Breast epithelium (tissue), 4 donors: Measurements from ENCODE around the gene DOCK9. TPM values are rescaled to one million over a fixed set of nuclear protein-coding genes. Genes with fewer than 3 reads are reported as not detected.

Experiments
- DNase-seq, 2 donors: peaks; one replicate each; pipeline ENCODE4 v3.0.0-alpha.2; 2019; ENCODE audit warnings: low spot score in 2 of 2
- H3K27ac ChIP-seq, 2 donors: fragments of 200-600 bp; sonication (generic) in 1 of 2; one replicate each; pipeline ENCODE4 v1.5.1; 2016 to 2019; ENCODE audit warnings: mild to moderate bottlenecking in 1 of 2
- H3K27me3 ChIP-seq, 2 donors: fragments of 200-600 bp; sonication (generic) in 1 of 2; one replicate each; pipeline versions ENCODE4 v1.5.1 to v1.6.0; 2017 to 2019; ENCODE audit warnings: control low read depth in 1 of 2, mild to moderate bottlenecking in 1 of 2
- H3K36me3 ChIP-seq: fragments of 200-600 bp; one replicate; pipeline ENCODE4 v1.5.1; 2019
- H3K4me1 ChIP-seq, 2 donors: fragments of 200-600 bp; sonication (generic); one replicate each; pipeline ENCODE4 v1.5.1; 2016 to 2019; ENCODE audit warnings: control low read depth in 1 of 2
- H3K4me3 ChIP-seq, 3 donors: fragments of 200-600 bp; sonication (generic); 1 replicate in 2 of 3; 2 replicates in 1 of 3; pipeline ENCODE4 v1.5.1; 2016 to 2019; ENCODE audit warnings: mild to moderate bottlenecking in 3 of 3, moderate library complexity in 2 of 3
- H3K9me3 ChIP-seq, 2 donors: fragments of 200-600 bp; sonication (generic) in 1 of 2; one replicate each; pipeline ENCODE4 v1.5.1; 2016 to 2019; ENCODE audit warnings: control low read depth in 1 of 2
- POLR2A ChIP-seq: fragments of 450-650 bp; IDR thresholded peaks from one replicate; pipeline ENCODE4 v1.6.1; 2016; ENCODE audit warnings: antibody characterized with exemption, mild to moderate bottlenecking, moderate library complexity
- POLR2AphosphoS5 ChIP-seq, 3 donors: sonication (generic); formaldehyde crosslinking; IDR thresholded peaks; one replicate each; pipeline ENCODE4 v1.6.1; 2017; ENCODE audit warnings: antibody characterized with exemption in 3 of 3
- intact Hi-C: fragments of 100-400 bp; cut with DNase I; formaldehyde crosslinking; loops from one replicate; pipeline ENCODE4 v1.15.1; 2023; ENCODE audit warnings: low total_unique reads
- total RNA-seq, 3 donors: library from RNA; depleted of rRNA; stranded (reverse); fragments of >200 nt; gene quantifications; one replicate each; pipeline ENCODE4 v1.1.0, GENCODE V29; 2016
- TF ChIP-seq, protein P1 (sequence below), 3 donors: fragments of 450-650 bp; IDR thresholded peaks; one replicate each; pipeline ENCODE4 v1.5.1; 2016 to 2017; ENCODE audit warnings: antibody characterized with exemption in 3 of 3, mild to moderate bottlenecking in 3 of 3, moderate library complexity in 3 of 3

Gene DOCK9
- total RNA-seq, 3 donors from 2014 or later, result 85.5 to 155 (median 92.2) TPM

DNA sequence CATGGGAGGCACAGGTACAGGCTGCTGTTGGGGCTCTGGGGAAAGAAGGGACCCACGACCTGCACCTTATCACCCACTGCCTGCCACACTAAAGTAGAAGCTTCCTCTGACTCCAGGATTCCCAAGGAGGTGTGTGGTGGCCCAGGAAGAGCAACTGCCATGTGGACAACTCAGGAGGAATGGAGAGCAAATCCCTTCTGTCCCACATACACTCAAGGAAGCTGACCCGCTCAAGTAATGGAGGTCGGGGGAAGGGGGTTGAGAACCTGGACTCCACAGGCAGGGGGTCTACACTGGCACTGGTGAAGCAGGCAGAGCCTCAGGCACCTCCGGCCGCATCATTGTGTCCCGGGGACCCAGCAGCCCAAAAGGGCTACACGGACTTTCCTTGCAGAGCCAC lies 196.0 kb downstream of the DOCK9 start:
- no peaks in the 10 kb centered on the region for H3K4me1 ChIP-seq
- H3K9me3 ChIP-seq, result no peaks in the 10 kb centered on the region
- no peak for DNase-seq
- no peaks in the 10 kb centered on the region for H3K27me3 ChIP-seq
- intact Hi-C loops, result no loop called here
- H3K36me3 ChIP-seq, result no peaks in the 10 kb centered on the region
- H3K27ac ChIP-seq, result no peak overlapping the region
- H3K4me3 ChIP-seq, result no peak overlapping the region
- TF ChIP-seq, protein P1, sequence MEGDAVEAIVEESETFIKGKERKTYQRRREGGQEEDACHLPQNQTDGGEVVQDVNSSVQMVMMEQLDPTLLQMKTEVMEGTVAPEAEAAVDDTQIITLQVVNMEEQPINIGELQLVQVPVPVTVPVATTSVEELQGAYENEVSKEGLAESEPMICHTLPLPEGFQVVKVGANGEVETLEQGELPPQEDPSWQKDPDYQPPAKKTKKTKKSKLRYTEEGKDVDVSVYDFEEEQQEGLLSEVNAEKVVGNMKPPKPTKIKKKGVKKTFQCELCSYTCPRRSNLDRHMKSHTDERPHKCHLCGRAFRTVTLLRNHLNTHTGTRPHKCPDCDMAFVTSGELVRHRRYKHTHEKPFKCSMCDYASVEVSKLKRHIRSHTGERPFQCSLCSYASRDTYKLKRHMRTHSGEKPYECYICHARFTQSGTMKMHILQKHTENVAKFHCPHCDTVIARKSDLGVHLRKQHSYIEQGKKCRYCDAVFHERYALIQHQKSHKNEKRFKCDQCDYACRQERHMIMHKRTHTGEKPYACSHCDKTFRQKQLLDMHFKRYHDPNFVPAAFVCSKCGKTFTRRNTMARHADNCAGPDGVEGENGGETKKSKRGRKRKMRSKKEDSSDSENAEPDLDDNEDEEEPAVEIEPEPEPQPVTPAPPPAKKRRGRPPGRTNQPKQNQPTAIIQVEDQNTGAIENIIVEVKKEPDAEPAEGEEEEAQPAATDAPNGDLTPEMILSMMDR (IDR thresholded peaks at IDR 0.05), result no peak
- TF ChIP-seq POLR2A (no peak), POLR2AphosphoS5 (IDR thresholded peaks at IDR 0.05) (no peak)

GRCh38 chr13:98781470-98781869 lies 196.4 kb downstream of the DOCK9 start:
- DNase-seq, result no peak
- Histone ChIP-seq H3K36me3 (no peaks in the 10 kb centered on the region), H3K27me3 (no peaks in the 10 kb centered on the region), H3K9me3 (no peaks in the 10 kb centered on the region), H3K4me3 (no peak overlapping the region), H3K4me1 (no peaks in the 10 kb centered on the region), H3K27ac (no peak overlapping the region)
- TF ChIP-seq, protein P1 (IDR thresholded peaks at IDR 0.05), result no peak
- no peak for TF ChIP-seq POLR2AphosphoS5 (IDR thresholded peaks at IDR 0.05)
- TF ChIP-seq POLR2A, result no peak
- intact Hi-C loops, result no loop called here

GRCh38 chr13:98781045-98781444 lies 196.8 kb downstream of the DOCK9 start:
- Histone ChIP-seq H3K27ac (no peak overlapping the region), H3K9me3 (no peaks in the 10 kb centered on the region), H3K27me3 (no peaks in the 10 kb centered on the region), H3K4me1 (no peaks in the 10 kb centered on the region), H3K36me3 (no peaks in the 10 kb centered on the region), H3K4me3 (no peak overlapping the region)
- intact Hi-C loops, result no loop called here
- TF ChIP-seq POLR2A (no peak), POLR2AphosphoS5 (IDR thresholded peaks at IDR 0.05) (no peak)
- TF ChIP-seq, protein P1 (IDR thresholded peaks at IDR 0.05), result no peak
- no peak for DNase-seq

DNA sequence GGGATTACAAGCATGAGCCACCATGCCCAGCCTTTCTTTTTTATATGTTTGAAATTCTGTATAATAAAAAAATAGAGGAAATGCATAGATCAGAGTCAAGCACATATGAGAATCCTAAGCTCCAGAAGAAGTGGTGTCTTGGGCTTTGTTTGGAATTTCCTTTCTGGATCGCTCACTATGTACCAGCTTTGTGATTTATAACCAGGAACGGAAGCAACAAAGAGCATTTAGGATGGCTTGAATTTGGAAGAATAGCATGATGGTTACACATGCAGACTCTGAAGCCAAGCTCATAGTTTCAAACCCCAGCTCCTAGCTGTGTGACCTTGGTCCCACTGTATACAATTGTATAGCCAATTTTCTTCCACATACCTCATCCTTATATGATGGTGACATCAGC lies 197.4 kb downstream of the DOCK9 start:
- TF ChIP-seq, protein P1 (IDR thresholded peaks at IDR 0.05), result no peak
- TF ChIP-seq POLR2A (no peak), POLR2AphosphoS5 (IDR thresholded peaks at IDR 0.05) (no peak)
- no peak overlapping the region for H3K27ac ChIP-seq
- no peak for DNase-seq
- no peaks in the 10 kb centered on the region for H3K4me1 ChIP-seq
- no peak overlapping the region for H3K4me3 ChIP-seq
- no peaks in the 10 kb centered on the region for H3K9me3 ChIP-seq
- H3K27me3 ChIP-seq, result no peaks in the 10 kb centered on the region
- intact Hi-C loops, result no loop called here
- no peaks in the 10 kb centered on the region for H3K36me3 ChIP-seq

DNA sequence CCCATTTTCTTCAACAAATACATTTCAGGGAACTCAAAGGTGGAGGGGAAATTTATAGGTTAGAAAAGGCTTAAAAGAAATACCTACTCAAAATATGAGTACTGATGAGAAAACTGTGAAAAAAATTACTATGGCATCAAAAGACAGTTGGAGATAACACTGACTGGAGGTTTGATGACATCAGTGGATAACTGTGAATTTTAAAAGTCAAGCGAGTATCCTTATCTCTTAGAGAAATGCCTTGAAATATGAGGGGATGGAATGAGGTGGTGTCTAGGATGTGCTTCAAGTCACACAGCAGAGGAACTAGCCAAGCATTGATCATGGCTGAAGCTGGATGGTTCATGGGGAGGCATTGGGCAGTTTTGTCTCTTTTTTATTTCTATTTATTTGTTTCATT lies 198.2 kb downstream of the DOCK9 start:
- Histone ChIP-seq H3K27me3 (no peaks in the 10 kb centered on the region), H3K36me3 (no peaks in the 10 kb centered on the region), H3K9me3 (no peaks in the 10 kb centered on the region), H3K4me3 (no peak overlapping the region), H3K27ac (no peak overlapping the region), H3K4me1 (no peaks in the 10 kb centered on the region)
- no peak for DNase-seq
- intact Hi-C loops, result no loop called here
- TF ChIP-seq POLR2A (no peak), POLR2AphosphoS5 (IDR thresholded peaks at IDR 0.05) (no peak)
- TF ChIP-seq, protein P1 (IDR thresholded peaks at IDR 0.05), result no peak
